Skeletal muscle tissue (tissue), 4 donors: Measurements from ENCODE around the gene SDR42E1. TPM values are rescaled to one million over a fixed set of nuclear protein-coding genes. Genes with fewer than 3 reads are reported as not detected.
"Not testable (repeated sequence)": the region's sequence is repeated elsewhere in the genome, so short reads cannot be mapped to it uniquely, and the experiment has no call there.

Source experiments
- H3K27ac ChIP-seq: one replicate; pipeline ENCODE4 v1.7.0; 2013; ENCODE audit warnings: mild to moderate bottlenecking, low read depth, low read length, inconsistent platforms
- H3K27me3 ChIP-seq, 3 donors: one replicate each; pipeline ENCODE4 v1.7.0; 2013; ENCODE audit warnings: low read length in 3 of 3; ENCODE audit not compliant: control insufficient read depth in 3 of 3, insufficient read depth in 3 of 3
- H3K36me3 ChIP-seq, 3 donors: one replicate each; pipeline ENCODE4 v1.7.0; 2013; ENCODE audit warnings: low read length in 3 of 3; ENCODE audit not compliant: control insufficient read depth in 3 of 3, insufficient read depth in 3 of 3
- H3K4me1 ChIP-seq, 3 donors: one replicate each; pipeline ENCODE4 v1.7.0; 2013; ENCODE audit warnings: low read length in 3 of 3, mild to moderate bottlenecking in 3 of 3; ENCODE audit not compliant: control insufficient read depth in 3 of 3, insufficient read depth in 3 of 3
- H3K4me3 ChIP-seq, 3 donors: one replicate each; pipeline ENCODE4 v1.7.0; 2013; ENCODE audit warnings: low read length in 3 of 3
- H3K9ac ChIP-seq, 3 donors: one replicate each; pipeline ENCODE4 v1.7.0; 2013; ENCODE audit warnings: low read length in 3 of 3, mild to moderate bottlenecking in 3 of 3, moderate library complexity in 2 of 3, low read depth in 1 of 3
- H3K9me3 ChIP-seq, 3 donors: one replicate each; pipeline ENCODE4 v1.7.0; 2013; ENCODE audit warnings: low read length in 3 of 3; ENCODE audit not compliant: control insufficient read depth in 3 of 3
- total RNA-seq: library from RNA; depleted of rRNA; stranded (reverse); fragments of >200 nt; gene quantifications from one replicate; pipeline ENCODE4 v1.2.3, GENCODE V29; 2014
- donor health status: Osteomylitis.

Gene SDR42E1
- total RNA-seq, 1 donor from 2014 or later: 0.52 TPM

- not testable (repeated sequence) for H3K27ac ChIP-seq, H3K27me3 ChIP-seq, H3K36me3 ChIP-seq, H3K4me1 ChIP-seq, H3K4me3 ChIP-seq, H3K9me3 ChIP-seq, H3K9ac ChIP-seq
Observed at GRCh38 chr16:82009789-82010188, 1.5 kb downstream of the SDR42E1 start.

GRCh38 chr16:82008957-82009592, 2.2 kb downstream of the SDR42E1 start:
- Histone ChIP-seq H3K9me3 (no peaks in the 10 kb centered on the region), H3K27ac (no peak overlapping the region), H3K27me3 (peaks cover 0 to 7% (median 5%) of the 10 kb centered on the region in 3 donors), H3K4me3 (no peak overlapping the region), H3K9ac (no peak overlapping the region), H3K36me3 (no peaks in the 10 kb centered on the region), H3K4me1 (no peaks in the 10 kb centered on the region)

GRCh38 chr16:82007189-82007588, 4.1 kb downstream of the SDR42E1 start:
- Histone ChIP-seq H3K36me3 (no peaks in the 10 kb centered on the region), H3K9me3 (no peaks in the 10 kb centered on the region), H3K4me1 (no peaks in the 10 kb centered on the region), H3K27me3 (peaks cover 0 to 7% (median 5%) of the 10 kb centered on the region in 3 donors), H3K9ac (no peak overlapping the region), H3K27ac (no peak overlapping the region), H3K4me3 (no peak overlapping the region)

- H3K4me3 ChIP-seq: no peak overlapping the region
- peaks cover 0 to under 1% (median 0%) of the 10 kb centered on the region in 3 donors for H3K27me3 ChIP-seq
- no peaks in the 10 kb centered on the region for H3K9me3 ChIP-seq
- H3K9ac ChIP-seq: no peak overlapping the region
- H3K27ac ChIP-seq: no peak overlapping the region
- H3K36me3 ChIP-seq: no peaks in the 10 kb centered on the region
- no peaks in the 10 kb centered on the region for H3K4me1 ChIP-seq
Observed at GRCh38 chr16:82006036-82006435, 5.2 kb downstream of the SDR42E1 start.

- no peak overlapping the region for H3K27ac ChIP-seq
- no peaks in the 10 kb centered on the region for H3K27me3 ChIP-seq
- H3K4me1 ChIP-seq: no peaks in the 10 kb centered on the region
- H3K4me3 ChIP-seq: no peak overlapping the region
- H3K9ac ChIP-seq: no peak overlapping the region
- no peaks in the 10 kb centered on the region for H3K9me3 ChIP-seq
- H3K36me3 ChIP-seq: no peaks in the 10 kb centered on the region
Observed at GRCh38 chr16:82005027-82005830, 6.0 kb downstream of the SDR42E1 start.

- Histone ChIP-seq H3K9me3 (no peaks in the 10 kb centered on the region), H3K4me3 (no peak overlapping the region), H3K27me3 (no peaks in the 10 kb centered on the region), H3K4me1 (no peaks in the 10 kb centered on the region), H3K27ac (no peak overlapping the region), H3K36me3 (no peaks in the 10 kb centered on the region), H3K9ac (no peak overlapping the region)
Observed at GRCh38 chr16:82004601-82005000, 6.7 kb downstream of the SDR42E1 start.

- Histone ChIP-seq H3K4me3 (no peak overlapping the region), H3K9me3 (no peaks in the 10 kb centered on the region), H3K9ac (no peak overlapping the region), H3K27ac (no peak overlapping the region), H3K36me3 (no peaks in the 10 kb centered on the region), H3K4me1 (no peaks in the 10 kb centered on the region), H3K27me3 (no peaks in the 10 kb centered on the region)
Observed at GRCh38 chr16:82002831-82003230, 8.4 kb downstream of the SDR42E1 start.

- H3K9me3 ChIP-seq: no peaks in the 10 kb centered on the region
- H3K36me3 ChIP-seq: no peaks in the 10 kb centered on the region
- no peak overlapping the region for H3K27ac ChIP-seq
- no peak overlapping the region for H3K4me3 ChIP-seq
- no peak overlapping the region for H3K9ac ChIP-seq
- H3K27me3 ChIP-seq: no peaks in the 10 kb centered on the region
- no peaks in the 10 kb centered on the region for H3K4me1 ChIP-seq
Observed at GRCh38 chr16:81997738-81998137, 13.5 kb downstream of the SDR42E1 start.

- Histone ChIP-seq H3K27me3 (no peaks in the 10 kb centered on the region), H3K4me1 (no peaks in the 10 kb centered on the region), H3K9me3 (no peaks in the 10 kb centered on the region), H3K9ac (no peak overlapping the region), H3K36me3 (no peaks in the 10 kb centered on the region), H3K4me3 (no peak overlapping the region), H3K27ac (no peak overlapping the region)
Observed at GRCh38 chr16:81996664-81997509, 14.4 kb downstream of the SDR42E1 start.

- no peaks in the 10 kb centered on the region for H3K4me1 ChIP-seq
- H3K27ac ChIP-seq: no peak overlapping the region
- no peaks in the 10 kb centered on the region for H3K27me3 ChIP-seq
- H3K36me3 ChIP-seq: no peaks in the 10 kb centered on the region
- H3K9me3 ChIP-seq: no peaks in the 10 kb centered on the region
- H3K9ac ChIP-seq: no peak overlapping the region
- no peak overlapping the region for H3K4me3 ChIP-seq
Observed at GRCh38 chr16:81995651-81996050, 15.6 kb downstream of the SDR42E1 start.
